H9 (cell line): ENCODE data around the gene MYO15A. TPM values are rescaled to one million over a fixed set of nuclear protein-coding genes. Genes with fewer than 3 reads are reported as not detected.

ENCODE experiments used
- DNase-seq: peaks from one replicate; pipeline ENCODE4 v3.0.0-alpha.2; 2017
- H2AFZ ChIP-seq: one replicate; pipeline ENCODE4 v1.6.1; 2013; ENCODE audit warnings: mild to moderate bottlenecking, low read length, control low read depth, moderate library complexity
- H2AK5ac ChIP-seq: 2 replicates; pipeline ENCODE4 v1.6.1; 2013; ENCODE audit warnings: low read length, control low read depth, mixed read lengths; ENCODE audit not compliant: insufficient read length
- H2BK120ac ChIP-seq: one replicate; pipeline ENCODE4 v1.6.1; 2013; ENCODE audit warnings: low read depth, mild to moderate bottlenecking, low read length, control low read depth, inconsistent platforms; ENCODE audit not compliant: poor library complexity, severe bottlenecking
- H2BK12ac ChIP-seq: 2 replicates; pipeline ENCODE4 v1.6.1; 2013; ENCODE audit warnings: low read length, control low read depth, mixed read lengths, low read depth; ENCODE audit not compliant: insufficient read length
- H2BK15ac ChIP-seq: 2 replicates; pipeline ENCODE4 v1.6.1; 2013; ENCODE audit warnings: low read depth, low read length, control low read depth
- H2BK20ac ChIP-seq: one replicate; pipeline ENCODE4 v1.6.1; 2013; ENCODE audit warnings: low read depth, mild to moderate bottlenecking, low read length, control low read depth, inconsistent platforms; ENCODE audit not compliant: poor library complexity, severe bottlenecking
- H2BK5ac ChIP-seq: 2 replicates; pipeline ENCODE4 v1.6.1; 2013; ENCODE audit warnings: low read length, control low read depth, mixed read lengths; ENCODE audit not compliant: insufficient read length
- H3K14ac ChIP-seq: 2 replicates; pipeline ENCODE4 v1.6.1; 2013; ENCODE audit warnings: low read length, control low read depth; ENCODE audit not compliant: insufficient read depth
- H3K18ac ChIP-seq: 2 replicates; pipeline ENCODE4 v1.6.1; 2013; ENCODE audit warnings: low read depth, mild to moderate bottlenecking, mixed read lengths, low read length, control low read depth; ENCODE audit not compliant: insufficient read length
- H3K23ac ChIP-seq: 2 replicates; pipeline ENCODE4 v1.6.1; 2013; ENCODE audit warnings: low read length, control low read depth, mixed read lengths, low read depth; ENCODE audit not compliant: insufficient read length
- H3K23me2 ChIP-seq: 2 replicates; pipeline ENCODE4 v1.6.1; 2013; ENCODE audit warnings: low read depth, mild to moderate bottlenecking, mixed read lengths, low read length, control low read depth; ENCODE audit not compliant: insufficient read length, poor library complexity, severe bottlenecking
- H3K27ac ChIP-seq: 2 replicates; pipeline ENCODE4 v1.5.1; 2013; ENCODE audit warnings: low read length, control low read depth, mixed read lengths, low read depth; ENCODE audit not compliant: insufficient read length
- H3K27me3 ChIP-seq: 2 replicates; pipeline ENCODE4 v1.6.1; 2013; ENCODE audit warnings: low read length, control low read depth, inconsistent platforms; ENCODE audit not compliant: insufficient read depth
- H3K4ac ChIP-seq: 2 replicates; pipeline ENCODE4 v1.6.1; 2013; ENCODE audit warnings: low read depth, mild to moderate bottlenecking, control low read depth, inconsistent platforms, low read length, moderate library complexity
- H3K4me1 ChIP-seq: 2 replicates; pipeline ENCODE4 v1.6.1; 2013; ENCODE audit warnings: low read length, control low read depth, inconsistent platforms; ENCODE audit not compliant: insufficient read depth
- H3K4me2 ChIP-seq: 2 replicates; pipeline ENCODE4 v1.6.1; 2013; ENCODE audit warnings: low read length, control low read depth, mixed read lengths; ENCODE audit not compliant: insufficient read length, insufficient read depth
- H3K56ac ChIP-seq: 2 replicates; pipeline ENCODE4 v1.6.1; 2013; ENCODE audit warnings: low read depth, mild to moderate bottlenecking, mixed read lengths, low read length, control low read depth; ENCODE audit not compliant: insufficient read length
- H3K79me1 ChIP-seq: 2 replicates; pipeline ENCODE4 v1.6.1; 2013; ENCODE audit warnings: low read depth, mild to moderate bottlenecking, moderate library complexity, low read length, control low read depth, inconsistent platforms; ENCODE audit not compliant: insufficient read depth, poor library complexity, severe bottlenecking
- H3K79me2 ChIP-seq: 2 replicates; pipeline ENCODE4 v1.6.1; 2013; ENCODE audit warnings: low read length, control low read depth, inconsistent platforms; ENCODE audit not compliant: insufficient read depth
- H3K9ac ChIP-seq: 2 replicates; pipeline ENCODE4 v1.6.1; 2013; ENCODE audit warnings: low read length, control low read depth, mixed read lengths; ENCODE audit not compliant: insufficient read length; ENCODE audit errors: extremely low read depth
- H3K9me3 ChIP-seq: one replicate; pipeline ENCODE4 v1.6.1; 2013; ENCODE audit warnings: low read depth, low read length, inconsistent platforms; ENCODE audit not compliant: control insufficient read depth
- H3T11ph ChIP-seq: one replicate; pipeline ENCODE4 v1.6.1; 2013; ENCODE audit warnings: mild to moderate bottlenecking, low read length, control low read depth, inconsistent platforms
- H4K20me1 ChIP-seq: one replicate; pipeline ENCODE4 v1.6.1; 2013; ENCODE audit not compliant: control insufficient read depth, insufficient read length, insufficient read depth
- H4K5ac ChIP-seq: 2 replicates; pipeline ENCODE4 v1.6.1; 2013; ENCODE audit warnings: low read depth, mild to moderate bottlenecking, mixed read lengths, low read length, control low read depth; ENCODE audit not compliant: insufficient read length
- H4K8ac ChIP-seq: replicated peaks from 2 replicates; pipeline ENCODE4 v1.6.1; 2013; ENCODE audit warnings: low read length, control low read depth, mixed read lengths, low read depth; ENCODE audit not compliant: insufficient read length
- H4K91ac ChIP-seq: 2 replicates; pipeline ENCODE4 v1.6.1; 2013; ENCODE audit warnings: low read depth, mild to moderate bottlenecking, moderate library complexity, mixed read lengths, low read length, control low read depth; ENCODE audit not compliant: insufficient read length
- H3K27ac Mint-ChIP-seq, 3 experiments: 2 replicates in 2 of 3; 3 replicates in 1 of 3; pipeline ENCODE4 v1.8.0; 2020 to 2021; ENCODE audit warnings: mixed read lengths in 3 of 3, mild to moderate bottlenecking in 1 of 3, moderate library complexity in 1 of 3
- H3K27me3 Mint-ChIP-seq: 2 replicates; pipeline ENCODE4 v1.8.0; 2021; ENCODE audit warnings: low read depth, mild to moderate bottlenecking, moderate library complexity, mixed read lengths
- H3K36me3 Mint-ChIP-seq, 3 experiments: 2 replicates in 2 of 3; 3 replicates in 1 of 3; pipeline ENCODE4 v1.8.0; 2020 to 2021; ENCODE audit warnings: low read depth in 3 of 3, mixed read lengths in 3 of 3; ENCODE audit not compliant: insufficient read depth in 1 of 3
- H3K4me1 Mint-ChIP-seq, 2 experiments: 2 replicates each; pipeline ENCODE4 v1.8.0; 2020; ENCODE audit warnings: mixed read lengths in 2 of 2
- H3K4me3 Mint-ChIP-seq, 2 experiments: 2 replicates in 1 of 2; 3 replicates in 1 of 2; pipeline ENCODE4 v1.8.0; 2020 to 2021; ENCODE audit warnings: mild to moderate bottlenecking in 2 of 2, mixed read lengths in 2 of 2, moderate library complexity in 1 of 2
- H3K9me3 Mint-ChIP-seq, 2 experiments: 2 replicates in 1 of 2; 3 replicates in 1 of 2; pipeline ENCODE4 v1.8.0; 2020; ENCODE audit warnings: mild to moderate bottlenecking in 2 of 2, mixed read lengths in 2 of 2, moderate library complexity in 1 of 2
- CTCF ChIP-seq: fragments of 200-600 bp; sonication (generic); conservative IDR thresholded peaks from 3 replicates; pipeline ENCODE4 v1.8.0; 2021; ENCODE audit warnings: antibody characterized with exemption, mild to moderate bottlenecking
- WGBS: extraction: QIAGEN DNeasy Blood & Tissue Kit; methylation state at CpG from one replicate; pipeline ENCODE4 v1.1.7; 2013; ENCODE audit warnings: missing lambda C conversion rate, low lambda C conversion rate, mixed read lengths; ENCODE audit not compliant: insufficient read length; ENCODE audit errors: extremely low coverage; 5-methylcytosine and 5-hydroxymethylcytosine counted together
- total RNA-seq: library from RNA; stranded (reverse); gene quantifications from 2 replicates; pipeline ENCODE4 v1.2.1, GENCODE V29; 2021

Gene MYO15A
- total RNA-seq, 1 experiment from 2014 or later: 2.5 TPM

GRCh38 chr17:18084256-18084655 is 24.3 kb upstream of the MYO15A start:
- H2BK5ac ChIP-seq: no peak overlapping the region
- H3K27ac ChIP-seq: no peak overlapping the region
- H3K56ac ChIP-seq: no peak overlapping the region
- H3K79me1 ChIP-seq: no peaks in the 10 kb centered on the region
- no peak overlapping the region for H2BK120ac ChIP-seq
- WGBS: no CpG with 5 or more reads among the region's 4 CpGs
- H2AFZ ChIP-seq: no peak overlapping the region
- H3K36me3 Mint-ChIP-seq: peaks cover 0 to 2% (median 0%) of the 10 kb centered on the region in 3 experiments; a peak in 1 of 7 replicates
- no peak overlapping the region for H3K4ac ChIP-seq
- no peak overlapping the region for H3K23ac ChIP-seq
- DNase-seq: no peak
- no peak overlapping the region for H2BK15ac ChIP-seq
- no peak overlapping the region for H4K5ac ChIP-seq
- TF ChIP-seq CTCF: no peak
- no peaks in the 10 kb centered on the region for H3K79me2 ChIP-seq
- H3K9ac ChIP-seq: no peak overlapping the region
- no peak overlapping the region for H4K91ac ChIP-seq
- no peak overlapping the region for H3K4me2 ChIP-seq
- H3K9me3 ChIP-seq: no peaks in the 10 kb centered on the region
- H3K18ac ChIP-seq: no peak overlapping the region
- H3K4me1 ChIP-seq: no peaks in the 10 kb centered on the region
- peaks cover 2% of the 10 kb centered on the region for H3K27me3 Mint-ChIP-seq
- no peaks in the 10 kb centered on the region for H3K27me3 ChIP-seq
- H2BK20ac ChIP-seq: no peak overlapping the region
- peaks cover 7% of the 10 kb centered on the region for H3K23me2 ChIP-seq
- no peak overlapping the region for H4K8ac ChIP-seq
- no peak overlapping the region for H3K14ac ChIP-seq
- no peak overlapping the region; a peak in 1 of 5 replicates for H3K4me3 Mint-ChIP-seq
- H2AK5ac ChIP-seq: no peak overlapping the region
- H4K20me1 ChIP-seq: no peaks in the 10 kb centered on the region
- H3K27ac Mint-ChIP-seq: no peak overlapping the region
- H3K4me1 Mint-ChIP-seq: peaks cover 9 to 15% of the 10 kb centered on the region in 2 experiments
- no peaks in the 10 kb centered on the region for H3K9me3 Mint-ChIP-seq
- no peak overlapping the region for H2BK12ac ChIP-seq
- H3T11ph ChIP-seq: no peak overlapping the region
